Measurements from ENCODE around the gene ARHGAP9.

The ARHGAP9 gene

GRCh38 chr12:57472391-57472790, 7.3 kb downstream of the ARHGAP9 start:
- no peak for DNase-seq (ENCODE audit: low read depth in 2 of 2)

GRCh38 chr12:57471661-57472060, 8.0 kb downstream of the ARHGAP9 start:
- no peak for DNase-seq (ENCODE audit: low read depth in 2 of 2)

DNA sequence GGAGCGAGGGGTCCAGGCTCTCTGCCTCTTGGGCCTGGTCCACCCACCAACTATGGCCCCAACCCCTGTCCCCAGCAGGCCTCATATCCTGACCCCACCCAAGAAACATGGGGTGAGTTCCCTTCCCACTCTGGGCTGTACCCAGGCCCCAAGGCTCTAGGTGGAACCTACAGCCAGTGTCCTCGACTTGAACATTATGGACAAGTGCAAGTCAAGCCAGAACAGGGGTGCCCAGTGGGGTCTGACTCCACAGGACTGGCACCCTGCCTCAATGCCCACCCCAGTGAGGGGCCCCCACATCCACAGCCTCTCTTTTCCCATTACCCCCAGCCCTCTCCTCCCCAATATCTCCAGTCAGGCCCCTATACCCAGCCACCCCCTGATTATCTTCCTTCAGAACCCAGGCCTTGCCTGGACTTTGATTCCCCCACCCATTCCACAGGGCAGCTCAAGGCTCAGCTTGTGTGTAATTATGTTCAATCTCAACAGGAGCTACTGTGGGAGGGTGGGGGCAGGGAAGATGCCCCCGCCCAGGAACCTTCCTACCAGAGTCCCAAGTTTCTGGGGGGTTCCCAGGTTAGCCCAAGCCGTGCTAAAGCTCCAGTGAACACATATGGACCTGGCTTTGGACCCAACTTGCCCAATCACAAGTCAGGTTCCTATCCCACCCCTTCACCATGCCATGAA, 8.6 kb downstream of the ARHGAP9 start:
- DNase-seq (ENCODE audit: low read depth in 2 of 2): no peak

DNA sequence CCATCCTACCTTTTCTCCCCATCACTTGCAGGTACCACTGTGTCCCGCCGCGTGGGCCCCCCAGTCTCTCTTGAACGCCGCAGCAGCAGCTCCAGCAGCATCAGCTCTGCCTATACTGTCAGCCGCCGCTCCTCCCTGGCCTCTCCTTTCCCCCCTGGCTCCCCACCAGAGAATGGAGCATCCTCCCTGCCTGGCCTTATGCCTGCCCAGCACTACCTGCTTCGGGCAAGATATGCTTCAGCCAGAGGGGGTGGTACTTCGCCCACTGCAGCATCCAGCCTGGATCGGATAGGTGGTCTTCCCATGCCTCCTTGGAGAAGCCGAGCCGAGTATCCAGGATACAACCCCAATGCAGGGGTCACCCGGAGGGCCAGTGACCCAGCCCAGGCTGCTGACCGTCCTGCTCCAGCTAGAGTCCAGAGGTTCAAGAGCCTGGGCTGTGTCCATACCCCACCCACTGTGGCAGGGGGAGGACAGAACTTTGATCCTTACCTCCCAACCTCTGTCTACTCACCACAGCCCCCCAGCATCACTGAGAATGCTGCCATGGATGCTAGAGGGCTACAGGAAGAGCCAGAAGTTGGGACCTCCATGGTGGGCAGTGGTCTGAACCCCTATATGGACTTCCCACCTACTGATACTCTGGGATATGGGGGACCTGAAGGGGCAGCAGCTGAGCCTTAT, 9.2 kb downstream of the ARHGAP9 start:
- no peak for DNase-seq (ENCODE audit: low read depth in 2 of 2)

- no peak for DNase-seq (ENCODE audit: low read depth in 2 of 2)
Measured at GRCh38 chr12:57469296-57470164, 10.1 kb downstream of the ARHGAP9 start.

GRCh38 chr12:57467915-57468314, 11.8 kb downstream of the ARHGAP9 start:
- DNase-seq (ENCODE audit: low read depth in 2 of 2): no peak

DNA sequence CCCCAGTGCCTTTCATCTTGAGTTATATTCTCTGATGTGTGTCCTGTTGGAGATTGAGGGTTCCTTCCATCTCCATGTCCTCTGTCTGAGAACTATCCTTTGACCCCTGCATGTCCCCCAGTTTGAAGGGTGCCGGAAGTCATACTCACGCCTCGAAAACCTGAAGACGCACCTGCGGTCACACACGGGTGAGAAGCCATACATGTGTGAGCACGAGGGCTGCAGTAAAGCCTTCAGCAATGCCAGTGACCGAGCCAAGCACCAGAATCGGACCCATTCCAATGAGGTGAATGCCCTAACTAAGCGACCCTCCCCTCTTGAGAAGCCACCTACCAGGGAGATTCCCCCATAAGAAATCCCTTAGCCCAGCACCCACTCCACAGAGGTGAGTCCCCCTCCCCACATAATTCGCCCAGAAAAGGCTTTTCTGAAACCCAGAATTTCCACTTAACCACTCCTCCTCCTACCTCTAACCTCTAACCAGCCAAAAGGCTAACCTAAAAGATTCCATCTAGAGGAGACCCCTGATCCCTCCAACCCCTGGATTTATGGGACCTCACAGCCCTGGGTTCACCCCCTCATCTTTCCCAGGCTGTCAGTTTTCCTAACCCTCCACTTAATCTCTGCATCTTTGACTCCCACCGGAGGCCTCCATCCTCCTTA, 12.3 kb downstream of the ARHGAP9 start:
- no peak for DNase-seq (ENCODE audit: low read depth in 2 of 2)

- no peak for DNase-seq (ENCODE audit: low read depth in 2 of 2)
Measured at GRCh38 chr12:57465747-57466505, 13.7 kb downstream of the ARHGAP9 start.

GRCh38 chr12:57465030-57465746, 14.5 kb downstream of the ARHGAP9 start:
- no peak for DNase-seq (ENCODE audit: low read depth in 2 of 2)

DNA sequence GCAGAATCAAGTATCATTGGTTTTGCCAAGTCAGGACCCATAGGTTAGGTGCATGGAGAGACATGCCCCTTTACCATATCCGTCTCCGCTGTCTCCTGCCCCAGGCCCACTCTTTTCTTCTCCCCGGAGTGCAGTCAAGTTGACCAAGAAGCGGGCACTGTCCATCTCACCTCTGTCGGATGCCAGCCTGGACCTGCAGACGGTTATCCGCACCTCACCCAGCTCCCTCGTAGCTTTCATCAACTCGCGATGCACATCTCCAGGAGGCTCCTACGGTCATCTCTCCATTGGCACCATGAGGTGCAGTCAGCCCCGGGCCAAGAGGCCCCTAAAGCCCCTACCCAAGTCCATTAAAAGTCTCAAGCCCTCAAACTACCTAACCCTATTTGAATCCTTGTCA, 15.1 kb downstream of the ARHGAP9 start:
- no peak for DNase-seq (ENCODE audit: low read depth in 2 of 2)

- no peak for DNase-seq (ENCODE audit: low read depth in 2 of 2)
Measured at GRCh38 chr12:57462912-57463253, 16.8 kb downstream of the ARHGAP9 start.

- peak; percentile 83 to 87 for DNase-seq (ENCODE audit: low read depth in 2 of 2)
Measured at GRCh38 chr12:57462251-57462911, 17.3 kb downstream of the ARHGAP9 start.

GRCh38 chr12:57461917-57462250, 17.8 kb downstream of the ARHGAP9 start:
- no peak for DNase-seq (ENCODE audit: low read depth in 2 of 2)

- DNase-seq (ENCODE audit: low read depth in 2 of 2): no peak
Measured at GRCh38 chr12:57461276-57461916, 18.3 kb downstream of the ARHGAP9 start.

GRCh38 chr12:57460841-57461275, 18.8 kb downstream of the ARHGAP9 start:
- DNase-seq (ENCODE audit: low read depth in 2 of 2): no peak

DNA sequence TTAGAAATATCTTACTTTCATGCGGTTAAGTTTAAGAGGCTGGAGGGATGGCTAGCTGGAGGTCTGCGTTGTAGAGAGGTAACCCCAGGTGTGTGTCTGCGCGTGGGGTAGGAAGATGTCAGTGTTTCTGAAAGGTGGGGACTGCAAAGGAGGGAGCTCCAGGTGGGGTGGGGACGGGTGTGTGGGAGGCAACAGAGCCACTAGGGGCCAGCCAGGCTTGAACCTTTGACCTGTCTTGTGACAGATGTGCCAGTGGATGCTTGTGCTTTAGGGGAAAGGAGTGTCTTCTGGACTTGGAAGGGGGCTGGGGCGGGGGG, 19.2 kb downstream of the ARHGAP9 start:
- no peak for DNase-seq (ENCODE audit: low read depth in 2 of 2)

DNA sequence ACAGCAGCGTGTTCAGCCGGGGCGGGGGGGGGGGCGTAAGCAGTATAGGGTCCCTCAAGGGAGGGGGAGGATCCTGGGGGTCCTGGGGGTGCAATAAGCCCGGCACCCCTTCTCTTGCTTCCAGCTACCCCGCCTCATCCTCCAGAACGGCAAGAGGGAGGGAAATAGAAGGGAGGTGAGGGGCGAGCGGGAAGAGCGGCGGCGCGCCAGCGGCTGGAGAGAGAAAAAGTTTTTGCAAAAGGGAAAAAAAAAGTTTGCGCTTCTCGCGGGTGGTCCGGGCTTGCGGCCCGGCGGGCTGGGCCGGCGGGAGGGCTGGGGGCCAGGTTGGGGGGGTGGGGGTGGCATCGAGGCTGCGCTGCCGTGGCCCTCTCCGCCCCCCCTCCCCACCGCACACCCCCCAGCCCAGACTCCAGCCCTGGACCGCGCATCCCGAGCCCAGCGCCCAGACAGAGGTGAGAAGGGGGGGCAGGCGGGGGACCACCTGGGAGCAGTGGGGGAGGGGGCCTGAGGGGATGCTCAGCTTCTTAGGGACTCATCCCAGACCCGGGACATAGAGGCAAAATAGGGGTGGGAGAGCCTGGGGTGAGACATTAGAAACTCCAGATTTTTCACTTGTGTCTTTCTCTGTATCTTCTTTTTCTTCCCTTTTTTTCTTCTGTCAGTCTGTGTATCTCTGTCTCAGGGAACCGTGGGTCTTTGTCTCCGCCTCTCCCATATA, 19.8 kb downstream of the ARHGAP9 start, which contains the start of gene GLI1:
TSS of gene GLI1 (plus strand) at position 36 of the 718 bp plus-strand sequence. CDS start 3,907 bp downstream, outside the sequence.
- DNase-seq (ENCODE audit: low read depth in 2 of 2): no peak

DNA sequence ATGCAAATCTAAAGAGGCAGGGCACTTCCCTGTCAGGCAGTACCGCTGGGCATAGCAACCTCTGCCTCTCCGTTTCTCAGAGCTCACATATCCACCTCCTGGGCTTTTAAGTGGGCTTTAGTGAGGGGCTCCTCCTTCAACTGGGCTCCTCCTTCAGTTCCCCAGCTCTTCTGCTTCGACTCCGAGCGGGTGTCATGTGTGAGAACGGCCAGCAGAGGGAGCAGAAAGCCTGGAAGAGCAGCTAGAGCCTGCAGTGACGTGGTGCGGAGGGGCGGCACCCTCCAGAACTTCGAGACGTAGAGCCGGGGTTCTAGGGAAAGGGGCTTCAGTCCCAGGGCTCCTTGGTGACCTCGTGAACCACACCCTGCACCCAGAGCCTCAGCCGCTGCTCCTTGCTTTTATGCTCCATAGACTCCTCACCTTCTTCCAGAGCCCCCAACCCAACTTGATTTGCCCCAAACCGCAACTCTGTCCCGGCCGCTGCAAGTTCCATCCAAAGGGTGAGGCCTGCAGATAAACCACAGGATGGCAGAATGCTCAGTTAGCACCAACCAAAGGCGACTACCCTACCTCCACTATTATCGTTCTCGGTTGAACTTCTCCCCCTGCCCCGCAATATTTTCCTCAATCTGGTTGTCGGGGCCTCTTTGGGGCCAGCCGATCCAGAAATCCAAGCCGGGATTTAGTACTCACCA, 20.5 kb downstream of the ARHGAP9 start:
- DNase-seq (ENCODE audit: low read depth in 2 of 2): peak; percentile 91 to 94

- DNase-seq (ENCODE audit: low read depth in 2 of 2): no peak
Measured at GRCh38 chr12:57458665-57459054, 21.0 kb downstream of the ARHGAP9 start.
